ENCODE results near the gene MARK3. TPM values are rescaled to one million over a fixed set of nuclear protein-coding genes. Genes with fewer than 3 reads are reported as not detected.

The MARK3 gene
- total RNA-seq, 1 experiment from 2014 or later, result 81.9 TPM

DNA sequence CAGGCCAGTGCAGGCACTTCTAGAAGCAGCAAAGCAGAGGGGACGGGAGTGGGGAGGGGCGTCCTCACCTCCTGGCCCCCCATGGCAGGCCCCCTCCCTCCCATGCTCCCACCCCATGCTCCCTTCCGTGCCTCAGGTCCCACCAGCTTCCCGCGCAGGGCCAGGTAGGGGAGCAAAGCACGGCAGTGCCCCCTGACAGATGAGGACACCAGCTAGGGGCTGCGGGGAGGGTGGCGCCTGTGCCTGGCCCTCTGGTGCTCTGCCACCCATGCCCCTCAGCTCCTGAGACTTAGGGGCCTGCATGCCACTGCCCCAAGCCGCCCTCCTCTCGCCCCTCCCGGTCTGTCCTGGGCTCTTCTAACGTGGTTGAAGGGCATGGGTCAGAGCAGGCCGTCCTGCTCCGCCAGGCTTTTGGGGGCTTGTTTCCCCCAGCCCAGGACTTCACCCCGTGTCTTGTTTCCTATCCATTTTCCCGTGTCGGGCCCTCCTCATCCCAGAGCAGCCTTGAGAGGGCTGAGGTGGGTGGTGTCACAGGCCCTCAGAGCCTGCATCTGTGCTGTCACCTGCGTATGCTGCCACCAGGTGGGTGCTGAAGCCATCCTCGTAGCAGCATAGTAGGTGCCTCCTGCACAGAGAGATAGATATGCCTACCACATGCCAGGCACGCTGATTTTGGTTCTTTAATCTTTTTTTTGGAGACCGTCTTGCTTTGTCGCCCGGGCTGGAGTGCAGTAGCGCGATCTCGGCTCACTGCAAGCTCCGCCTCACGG lies 154.0 kb downstream of the MARK3 start:
- Histone ChIP-seq H3K23ac (ENCODE audit: insufficient read length, low read depth, low read length) (no peak overlapping the region), H3K23me2 (ENCODE audit: insufficient read length, low read depth, low read length, poor library complexity, severe bottlenecking) (peaks cover 4% of the 10 kb centered on the region), H3K4me2 (ENCODE audit: insufficient read depth, insufficient read length, low read length) (no peak overlapping the region), H2BK12ac (ENCODE audit: insufficient read length, low read depth, low read length) (no peak overlapping the region), H2BK5ac (ENCODE audit: insufficient read length, low read length) (no peak overlapping the region), H3K18ac (ENCODE audit: insufficient read length, low read depth, low read length) (no peak overlapping the region), H3K4me1 (ENCODE audit: insufficient read depth, low read length) (no peaks in the 10 kb centered on the region; the same call in 1 of the 2 replicates), H3T11ph (ENCODE audit: low read length) (no peak overlapping the region), H3K79me1 (ENCODE audit: insufficient read depth, low read depth, low read length, poor library complexity, severe bottlenecking) (no peaks in the 10 kb centered on the region), H2AK5ac (ENCODE audit: insufficient read length, low read length) (no peak overlapping the region), H4K8ac (replicated peaks; ENCODE audit: insufficient read length, low read depth, low read length) (no peak overlapping the region), H2BK15ac (ENCODE audit: low read depth, low read length) (no peak overlapping the region), H3K14ac (ENCODE audit: insufficient read depth, low read length) (no peak overlapping the region), H3K56ac (ENCODE audit: insufficient read length, low read depth, low read length) (no peak overlapping the region), H2BK120ac (ENCODE audit: low read depth, low read length, poor library complexity, severe bottlenecking) (no peak overlapping the region), H3K79me2 (ENCODE audit: insufficient read depth, low read length) (no peaks in the 10 kb centered on the region), H2BK20ac (ENCODE audit: low read depth, low read length, poor library complexity, severe bottlenecking) (no peak overlapping the region), H4K5ac (ENCODE audit: insufficient read length, low read depth, low read length) (no peak overlapping the region), H3K9me3 (ENCODE audit: control insufficient read depth, low read depth, low read length) (no peaks in the 10 kb centered on the region), H3K27me3 (ENCODE audit: insufficient read depth, low read length) (no peaks in the 10 kb centered on the region), H3K27ac (ENCODE audit: insufficient read length, low read depth, low read length) (no peak overlapping the region), H3K9ac (ENCODE audit: extremely low read depth, insufficient read length, low read length) (no peak overlapping the region), H4K20me1 (ENCODE audit: control insufficient read depth, insufficient read depth, insufficient read length) (no peaks in the 10 kb centered on the region), H2AFZ (ENCODE audit: low read length) (no peak overlapping the region), H3K4ac (ENCODE audit: low read depth, low read length) (no peak overlapping the region), H4K91ac (ENCODE audit: insufficient read length, low read depth, low read length) (no peak overlapping the region)
- DNase-seq, result no peak
- H3K4me1 Mint-ChIP-seq, result peaks cover 8 to 23% of the 10 kb centered on the region in 2 experiments
- H3K27me3 Mint-ChIP-seq (ENCODE audit: low read depth), result peaks cover 15% of the 10 kb centered on the region
- H3K4me3 Mint-ChIP-seq, result no peak overlapping the region
- no CpG with 5 or more reads among the region's 28 CpGs for WGBS (ENCODE audit: extremely low coverage, insufficient read length, low lambda C conversion rate)
- peaks cover 0 to 2% (median 0%) of the 10 kb centered on the region in 3 experiments; a peak in 1 of 7 replicates for H3K36me3 Mint-ChIP-seq (ENCODE audit: insufficient read depth in 1 of 3, low read depth in 3 of 3)
- peak overlapping the region in 2 of 3 experiments; percentile 25 to 83; a peak in 2 of 7 replicates for H3K27ac Mint-ChIP-seq
- no peaks in the 10 kb centered on the region for H3K9me3 Mint-ChIP-seq
- TF ChIP-seq, protein P1, sequence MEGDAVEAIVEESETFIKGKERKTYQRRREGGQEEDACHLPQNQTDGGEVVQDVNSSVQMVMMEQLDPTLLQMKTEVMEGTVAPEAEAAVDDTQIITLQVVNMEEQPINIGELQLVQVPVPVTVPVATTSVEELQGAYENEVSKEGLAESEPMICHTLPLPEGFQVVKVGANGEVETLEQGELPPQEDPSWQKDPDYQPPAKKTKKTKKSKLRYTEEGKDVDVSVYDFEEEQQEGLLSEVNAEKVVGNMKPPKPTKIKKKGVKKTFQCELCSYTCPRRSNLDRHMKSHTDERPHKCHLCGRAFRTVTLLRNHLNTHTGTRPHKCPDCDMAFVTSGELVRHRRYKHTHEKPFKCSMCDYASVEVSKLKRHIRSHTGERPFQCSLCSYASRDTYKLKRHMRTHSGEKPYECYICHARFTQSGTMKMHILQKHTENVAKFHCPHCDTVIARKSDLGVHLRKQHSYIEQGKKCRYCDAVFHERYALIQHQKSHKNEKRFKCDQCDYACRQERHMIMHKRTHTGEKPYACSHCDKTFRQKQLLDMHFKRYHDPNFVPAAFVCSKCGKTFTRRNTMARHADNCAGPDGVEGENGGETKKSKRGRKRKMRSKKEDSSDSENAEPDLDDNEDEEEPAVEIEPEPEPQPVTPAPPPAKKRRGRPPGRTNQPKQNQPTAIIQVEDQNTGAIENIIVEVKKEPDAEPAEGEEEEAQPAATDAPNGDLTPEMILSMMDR (conservative IDR thresholded peaks at IDR 0.05), result 0 out of 3 replicates have a peak, but pooled peaks have one; percentile 18

Measured in H9 (cell line).